GM19438 (cell line): ENCODE data around the gene VSTM2L.
"Not testable (repeated sequence)": the region's sequence is repeated elsewhere in the genome, so short reads cannot be mapped to it uniquely, and the experiment has no call there.

Experiments
- ATAC-seq: cut with Tn5 transposase; IDR thresholded peaks from one replicate; pipeline ENCODE4 v1.9.1; 2021; ENCODE audit warnings: low read depth; ENCODE audit not compliant: unreplicated experiment

The VSTM2L gene, protein sequence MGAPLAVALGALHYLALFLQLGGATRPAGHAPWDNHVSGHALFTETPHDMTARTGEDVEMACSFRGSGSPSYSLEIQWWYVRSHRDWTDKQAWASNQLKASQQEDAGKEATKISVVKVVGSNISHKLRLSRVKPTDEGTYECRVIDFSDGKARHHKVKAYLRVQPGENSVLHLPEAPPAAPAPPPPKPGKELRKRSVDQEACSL

GRCh38 chr20:37902504-37903313 is at the start of gene VSTM2L:
VSTM2L (plus strand) TSS chr20:37903127; CDS start chr20:37903351, 224 bp downstream.
- ATAC-seq: no peak

DNA sequence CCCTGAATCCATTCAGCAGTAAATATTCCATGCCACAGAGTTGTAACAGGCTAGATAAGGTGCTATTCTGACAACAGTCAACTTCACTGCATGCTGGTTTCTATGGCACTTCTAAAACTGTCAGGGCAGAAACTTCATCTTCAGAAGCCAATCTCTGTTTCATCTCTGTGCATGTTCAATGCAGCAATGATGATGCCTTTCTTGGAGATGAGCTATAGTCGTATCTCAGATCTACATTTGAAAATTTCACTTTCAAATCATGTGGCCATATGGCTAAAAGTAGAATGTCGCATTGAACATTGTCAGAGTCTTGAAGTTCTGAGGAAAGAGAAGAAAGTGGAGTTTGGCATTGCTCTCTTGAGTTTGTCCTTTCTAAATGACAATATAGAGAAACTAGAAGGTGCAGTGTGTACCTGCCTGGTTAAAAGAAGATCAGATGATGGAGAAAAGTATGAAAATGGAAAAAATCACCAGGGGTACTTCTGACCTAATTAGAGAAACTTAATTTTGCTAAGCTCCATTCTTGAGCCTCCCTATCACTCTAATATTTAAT is 49.0 kb upstream of the VSTM2L start:
- ATAC-seq: no peak

DNA sequence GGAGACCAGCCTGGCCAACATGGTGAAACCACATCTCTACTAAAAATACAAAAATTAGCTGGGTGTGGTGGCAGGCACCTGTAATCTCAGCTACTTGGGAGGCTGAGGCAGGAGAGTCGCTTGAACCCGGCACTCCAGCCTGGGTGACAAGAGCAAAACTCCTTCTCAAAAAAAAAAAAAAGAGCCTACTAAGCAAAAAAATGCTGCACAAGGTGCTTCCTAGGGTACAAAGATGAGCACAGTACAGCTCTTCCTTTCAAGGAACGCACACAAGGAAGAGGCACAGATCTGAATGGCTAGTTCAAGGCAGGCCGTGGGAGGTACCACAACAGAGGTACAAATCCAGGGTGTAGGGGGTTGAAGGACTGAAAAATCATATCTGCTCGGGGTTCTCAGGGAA is 46.9 kb upstream of the VSTM2L start:
- ATAC-seq: not testable (repeated sequence)

DNA sequence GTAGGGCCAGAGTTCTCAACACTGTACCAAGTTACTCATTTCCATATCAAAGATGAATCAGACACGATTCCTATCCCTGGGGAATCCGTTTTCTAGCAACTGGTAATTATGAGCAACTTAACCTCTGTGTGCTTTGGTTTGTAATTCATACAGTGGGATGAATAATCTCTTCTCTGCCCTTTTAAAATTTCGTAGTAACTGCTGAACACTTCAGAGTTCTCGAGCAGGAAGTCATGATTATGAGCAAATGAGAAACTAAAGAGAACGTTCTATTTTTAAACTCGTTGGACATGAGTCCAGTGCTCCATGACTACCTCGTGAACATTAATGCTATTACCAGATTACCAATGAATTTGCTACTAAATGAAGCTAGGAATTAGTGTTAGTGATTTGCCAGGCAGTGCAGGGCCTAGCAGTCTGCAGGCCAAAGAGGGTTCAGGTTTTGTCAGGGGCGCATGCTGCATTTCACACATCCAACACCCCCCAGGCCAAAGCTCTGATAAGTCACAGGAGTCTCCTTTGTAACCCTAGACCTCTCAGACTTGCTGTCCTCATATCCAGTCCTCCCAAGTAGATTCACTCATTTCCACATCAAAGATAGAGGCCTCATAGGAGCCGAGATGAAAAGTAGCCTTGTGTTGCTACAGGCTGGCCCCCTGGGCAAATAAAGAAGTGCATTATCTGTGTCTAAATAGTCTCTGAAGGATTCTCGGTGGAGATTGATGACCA is 45.8 kb upstream of the VSTM2L start:
- ATAC-seq: no peak

DNA sequence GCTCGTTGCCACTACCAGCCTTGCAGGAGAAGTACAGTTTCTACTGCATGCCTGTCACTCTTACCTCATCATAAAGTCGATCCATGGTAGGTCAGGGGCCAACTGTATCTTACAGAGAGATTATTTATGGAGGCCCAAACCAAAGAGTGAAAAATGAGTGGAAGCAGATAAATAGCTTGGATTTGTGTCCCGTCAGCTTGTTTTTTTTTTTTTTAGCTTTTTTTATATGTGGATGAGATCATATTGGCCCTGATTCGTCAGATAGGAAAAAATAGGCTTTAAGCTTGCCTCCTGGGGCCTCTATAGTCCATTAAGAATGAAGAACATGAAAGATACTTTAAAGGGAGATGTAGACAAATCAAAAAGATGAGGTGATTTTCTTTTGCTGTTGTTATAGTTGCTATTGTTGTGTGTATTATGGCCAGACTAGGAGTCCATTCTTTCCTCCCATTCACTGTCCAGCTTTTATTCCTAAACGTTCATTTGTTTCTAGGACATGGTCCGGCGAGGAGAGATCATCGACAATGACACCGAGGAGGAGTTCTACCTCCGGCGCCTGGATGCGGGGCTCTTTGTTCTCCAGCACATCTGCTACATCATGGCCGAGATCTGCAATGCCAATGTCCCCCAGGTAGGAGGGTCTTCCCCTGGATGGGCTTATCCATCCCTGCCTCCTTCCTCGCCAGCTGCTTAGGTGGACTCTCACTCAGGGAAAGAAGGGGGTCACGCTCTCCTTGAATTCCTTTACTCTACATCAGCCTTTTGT is 43.3 kb upstream of the VSTM2L start:
- no peak for ATAC-seq

DNA sequence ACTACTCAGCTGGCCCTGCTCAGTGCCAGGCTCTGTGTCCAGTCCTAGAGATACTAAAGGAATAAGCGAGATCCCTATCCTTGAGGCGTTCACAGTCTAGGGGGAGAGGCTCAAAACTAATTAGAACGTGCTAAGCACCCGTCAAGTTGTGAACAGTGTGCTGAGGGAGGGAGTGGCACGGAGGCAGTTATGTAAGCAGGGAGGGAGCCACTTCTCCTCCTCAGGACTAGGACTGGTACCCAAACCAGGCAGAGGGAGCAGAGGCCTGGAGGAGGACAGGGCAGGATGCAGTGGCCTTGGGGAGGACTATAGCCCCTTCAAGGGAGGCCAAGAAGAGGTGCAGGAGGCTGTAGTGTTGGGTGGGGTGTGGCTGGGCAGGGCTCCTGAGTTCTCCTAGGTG is 39.6 kb upstream of the VSTM2L start:
- no peak for ATAC-seq

DNA sequence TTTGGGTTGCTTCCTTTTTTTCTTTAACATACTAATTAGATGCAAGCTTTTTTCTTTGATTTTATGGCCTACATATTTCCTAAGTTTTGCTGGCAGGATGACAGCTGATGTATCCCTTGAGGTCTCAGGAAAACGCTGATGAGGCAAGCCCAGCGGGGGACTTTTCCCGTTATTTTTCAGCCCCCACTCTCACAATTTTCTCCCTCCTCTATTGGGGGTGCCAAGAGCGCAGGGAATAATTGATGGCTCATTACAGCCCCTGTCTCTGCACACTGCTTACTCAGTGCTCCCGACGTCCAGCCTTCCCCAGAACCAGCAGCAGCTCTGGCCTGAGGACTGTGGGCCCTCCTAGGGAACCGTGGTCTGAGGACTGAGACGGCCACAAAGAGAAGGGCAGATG is 38.6 kb upstream of the VSTM2L start:
- no peak for ATAC-seq

DNA sequence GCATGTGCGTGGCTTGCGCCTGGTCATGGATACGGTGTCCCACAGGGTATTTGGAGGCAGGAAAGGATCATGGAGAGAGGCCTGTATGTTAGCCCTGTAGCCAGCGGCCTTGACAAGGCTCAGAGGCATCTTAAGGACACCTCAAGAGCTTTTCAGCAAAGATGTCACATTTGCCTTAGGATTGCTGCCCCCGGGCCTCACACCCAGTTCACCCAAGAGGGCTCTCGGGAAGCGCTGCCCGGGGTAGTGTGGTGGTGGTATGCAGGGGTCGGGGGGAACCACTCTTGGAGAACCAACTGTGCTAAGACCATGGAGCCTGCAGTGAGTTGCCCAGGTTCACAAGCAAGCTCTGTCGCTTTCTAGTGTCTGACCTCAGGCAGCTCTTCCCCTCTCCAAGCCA is 36.9 kb upstream of the VSTM2L start:
- no peak for ATAC-seq

- no peak for ATAC-seq
Observed at GRCh38 chr20:37867289-37868195, 35.4 kb upstream of the VSTM2L start.

GRCh38 chr20:37868851-37869333 is 34.0 kb upstream of the VSTM2L start:
- ATAC-seq: no peak

DNA sequence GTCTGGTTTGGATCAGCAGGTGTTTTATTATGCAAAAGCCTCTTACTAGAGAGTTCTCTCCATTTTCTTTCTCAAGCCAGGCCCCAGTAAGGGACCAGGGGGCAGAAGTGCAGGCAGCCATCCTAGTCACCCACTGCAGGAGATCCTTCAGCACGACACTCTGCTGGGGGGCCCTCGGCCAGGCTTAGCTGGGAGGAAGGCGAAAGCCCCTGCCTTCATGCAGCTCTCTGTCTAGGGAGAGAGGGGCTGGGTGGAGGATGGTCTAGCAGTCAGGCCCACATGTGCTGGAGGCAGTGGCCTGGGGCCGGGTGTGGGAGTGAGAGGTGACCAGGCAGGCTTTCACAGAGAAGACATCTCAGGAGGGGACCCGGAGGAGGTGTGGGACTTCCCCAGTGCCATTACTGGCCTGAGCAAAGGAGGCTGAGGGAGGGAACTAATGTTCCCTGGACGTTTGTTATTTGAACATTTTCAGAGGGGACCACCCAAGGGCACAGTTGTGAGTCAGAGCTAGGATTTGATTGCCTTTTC is 33.5 kb upstream of the VSTM2L start:
- ATAC-seq: no peak

DNA sequence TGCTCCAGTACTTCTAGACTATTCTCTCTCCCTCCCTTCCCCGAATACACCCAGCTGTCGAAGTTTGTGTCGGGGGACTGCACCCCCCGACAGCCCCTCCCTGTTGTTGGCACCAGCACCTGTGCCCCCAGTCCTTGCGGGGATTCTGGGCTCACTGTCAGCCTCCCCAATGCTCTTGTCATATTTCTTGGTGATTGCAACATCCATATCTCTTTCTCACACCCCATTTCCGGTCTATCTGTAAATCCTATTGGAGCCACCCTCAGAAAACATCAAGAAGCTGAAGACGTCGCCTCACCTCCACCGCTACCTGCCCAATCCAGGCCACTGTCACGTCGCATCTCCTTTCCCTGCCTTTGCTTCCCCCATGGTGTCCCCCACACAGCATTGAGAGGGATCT is 32.6 kb upstream of the VSTM2L start:
- no peak for ATAC-seq

- ATAC-seq: no peak
Observed at GRCh38 chr20:37871751-37872150, 31.2 kb upstream of the VSTM2L start.

DNA sequence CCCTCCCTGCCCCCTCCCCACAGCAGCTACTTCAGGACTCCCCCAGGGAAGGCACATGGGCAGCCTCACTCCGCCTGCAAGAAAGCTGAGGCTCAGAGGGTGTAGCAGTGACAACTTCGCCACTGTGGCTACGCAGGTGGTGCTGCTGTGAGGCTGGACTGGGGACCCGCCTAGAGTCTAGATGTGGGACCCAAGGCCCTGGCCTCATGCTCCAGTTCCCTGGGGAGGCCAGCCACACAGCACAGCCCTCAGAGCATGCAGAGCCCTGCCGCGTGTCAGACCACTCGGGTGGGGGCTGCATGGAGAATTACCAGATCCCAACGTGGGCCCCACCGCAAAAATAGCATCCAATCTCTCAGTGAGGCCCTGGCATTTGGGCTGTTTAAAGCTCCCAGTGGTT is 30.8 kb upstream of the VSTM2L start:
- no peak for ATAC-seq

- ATAC-seq: no peak
Observed at GRCh38 chr20:37873884-37874283, 29.0 kb upstream of the VSTM2L start.

DNA sequence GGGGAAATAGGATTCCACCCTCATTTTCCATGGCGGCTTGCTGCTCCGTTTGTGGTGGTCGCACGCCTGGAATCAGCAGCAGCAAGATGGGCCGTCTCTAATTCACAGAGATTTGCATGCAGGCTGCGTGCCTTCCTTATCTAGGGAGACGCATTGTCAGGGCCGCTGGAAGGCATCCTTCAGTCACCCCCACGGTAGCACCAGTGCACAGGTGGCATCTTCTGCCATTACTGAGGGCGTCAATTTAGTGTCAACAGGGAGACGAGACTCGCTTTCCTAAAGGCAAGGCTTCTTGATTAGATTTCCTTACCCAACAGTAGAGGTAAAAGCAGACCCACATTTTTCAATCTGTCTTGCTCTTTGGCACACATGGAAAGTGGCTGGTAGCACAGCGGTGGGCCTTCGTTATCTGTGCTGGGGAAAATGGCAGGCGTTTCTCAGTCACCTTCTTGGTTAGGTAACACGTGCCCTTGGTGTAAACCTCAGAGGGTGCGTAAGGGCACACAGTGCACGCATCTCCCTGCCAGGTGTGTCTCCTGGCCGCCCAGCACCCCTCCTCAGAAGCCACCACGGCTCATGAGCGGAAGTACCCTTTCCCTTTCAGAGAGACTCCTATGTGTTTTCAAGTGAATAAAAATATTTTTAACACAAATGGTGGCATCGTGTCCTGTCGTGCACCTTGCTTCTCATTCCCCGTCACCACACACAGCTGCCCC is 27.3 kb upstream of the VSTM2L start:
- ATAC-seq: no peak

DNA sequence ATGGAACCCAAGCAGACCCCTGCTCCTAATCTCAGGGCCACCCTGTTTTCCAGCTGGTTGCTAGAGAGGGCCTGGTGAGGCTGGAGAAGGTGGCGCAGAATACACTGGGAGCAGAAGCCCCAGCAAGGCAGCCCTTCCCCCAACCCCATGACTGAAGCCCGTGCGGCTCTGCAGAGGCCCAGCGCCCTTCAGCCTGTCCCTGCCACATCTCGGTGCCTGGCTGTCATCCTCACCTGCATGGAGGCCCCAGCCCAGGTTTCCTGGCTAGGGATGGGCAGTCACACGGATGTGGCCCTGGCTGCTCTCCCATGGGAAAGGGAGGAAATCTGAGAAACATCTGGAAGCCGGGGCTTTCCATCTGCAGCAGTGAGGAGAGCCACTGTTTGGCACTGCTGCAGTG is 26.1 kb upstream of the VSTM2L start:
- ATAC-seq: no peak
